HG03139 (cell line): ENCODE data around the gene PSMG1.
"Not testable (repeated sequence)": the region's sequence is repeated elsewhere in the genome, so short reads cannot be mapped to it uniquely, and the experiment has no call there.

Source experiments
- ATAC-seq: cut with Tn5 transposase; IDR thresholded peaks from one replicate; pipeline ENCODE4 v1.9.1; 2021; ENCODE audit not compliant: unreplicated experiment

PSMG1 gene

DNA sequence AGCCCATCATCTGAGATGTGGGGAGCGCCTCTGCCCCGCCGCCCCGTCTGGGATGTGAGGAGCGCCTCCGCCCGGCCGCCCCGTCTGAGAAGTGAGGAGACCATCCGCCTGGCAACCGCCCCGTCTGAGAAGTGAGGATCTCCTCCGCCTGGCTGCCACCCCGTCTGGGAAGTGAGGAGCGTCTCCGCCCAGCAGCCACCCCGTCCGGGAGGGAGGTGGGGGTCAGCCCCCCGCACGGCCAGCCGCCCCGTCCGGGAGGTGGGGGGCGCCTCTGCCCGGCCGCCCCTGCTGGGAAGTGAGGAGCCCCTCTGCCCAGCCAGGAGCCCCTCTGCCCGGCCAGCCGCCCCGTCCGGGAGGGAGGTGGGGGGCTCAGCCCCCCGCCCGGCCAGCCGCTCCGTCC, 26.0 kb downstream of the PSMG1 start:
- not testable (repeated sequence) for ATAC-seq

- no peak for ATAC-seq
Observed at GRCh38 chr21:39156024-39156423, 27.2 kb downstream of the PSMG1 start.

GRCh38 chr21:39155578-39155977, 27.7 kb downstream of the PSMG1 start:
- ATAC-seq, result no peak

GRCh38 chr21:39153842-39154241, 29.4 kb downstream of the PSMG1 start:
- no peak for ATAC-seq

DNA sequence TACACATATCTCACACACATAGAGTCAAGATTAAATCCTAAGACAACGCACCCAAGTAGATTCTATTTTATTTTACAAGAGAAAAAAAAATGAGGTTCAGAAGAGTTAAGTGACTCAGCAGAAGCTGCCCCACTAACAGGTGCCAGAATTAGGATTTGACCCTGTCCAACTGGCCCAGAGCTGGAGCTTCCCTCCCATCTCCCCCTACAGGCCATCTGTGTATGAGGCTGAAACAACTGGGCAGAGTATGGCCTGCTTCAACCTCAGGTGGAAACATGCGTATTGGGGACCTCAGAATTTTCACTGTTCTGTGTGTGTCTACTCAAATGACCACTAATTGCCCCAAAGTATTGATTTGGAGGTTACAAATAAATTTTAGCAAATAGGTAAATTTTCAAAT, 29.9 kb downstream of the PSMG1 start:
- ATAC-seq, result no peak

DNA sequence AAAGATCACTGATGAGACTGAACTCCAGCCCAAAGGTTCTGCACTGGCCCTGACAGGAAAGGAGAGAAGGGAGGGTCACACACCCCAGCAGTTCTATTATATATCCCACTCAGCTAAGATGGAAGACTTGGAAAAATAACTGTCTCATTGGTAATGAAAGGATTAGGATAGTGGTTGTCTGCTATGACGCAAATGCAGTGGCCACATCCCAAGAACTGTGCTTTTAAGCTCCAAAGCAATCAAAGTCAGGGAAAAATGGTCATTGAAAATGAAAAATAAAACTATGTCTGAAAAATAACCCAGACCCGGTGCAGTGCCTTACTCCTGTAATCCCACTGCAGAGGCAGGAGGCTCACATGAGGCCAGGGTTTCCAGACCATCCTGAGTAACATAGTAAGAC, 31.0 kb downstream of the PSMG1 start:
- no peak for ATAC-seq

DNA sequence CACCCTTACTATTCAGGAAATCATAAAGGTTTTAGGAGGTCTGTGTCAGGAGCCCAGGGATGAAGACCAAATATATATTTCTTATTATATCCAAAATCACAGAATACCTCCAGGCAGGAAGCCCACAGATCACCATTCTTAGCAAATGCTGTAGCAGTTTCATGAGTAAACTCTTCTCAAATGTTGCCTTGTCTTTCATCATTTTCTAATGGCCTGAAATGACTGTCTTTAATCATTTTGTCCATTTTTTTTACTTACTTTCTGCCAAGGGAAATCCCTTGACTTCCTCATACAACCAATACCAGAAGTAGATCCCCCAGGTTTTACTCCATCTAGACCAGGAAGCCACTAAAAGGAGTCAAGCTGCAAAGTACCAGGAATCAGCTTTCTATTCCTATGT, 32.4 kb downstream of the PSMG1 start:
- ATAC-seq, result no peak

DNA sequence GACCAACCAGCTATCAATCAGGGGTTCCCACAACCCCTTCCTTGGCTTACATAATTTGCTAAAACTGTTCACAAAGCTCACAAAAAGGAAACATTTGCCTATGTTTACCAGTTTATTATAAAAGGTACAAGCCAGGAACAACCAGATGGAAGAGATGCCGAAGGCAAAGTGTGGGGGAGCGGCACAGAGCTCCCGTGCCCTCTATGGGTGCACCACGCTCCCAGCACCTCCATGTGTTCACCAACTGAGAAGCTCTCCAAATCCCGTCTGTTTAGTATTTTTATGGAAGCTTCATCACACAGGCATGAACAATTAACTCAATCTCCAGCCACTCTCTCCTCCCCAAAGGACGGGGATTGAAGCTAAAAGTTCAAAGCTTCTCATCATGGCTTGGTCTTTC, 32.9 kb downstream of the PSMG1 start:
- no peak for ATAC-seq

- no peak for ATAC-seq
Observed at GRCh38 chr21:39149882-39150281, 33.4 kb downstream of the PSMG1 start.

DNA sequence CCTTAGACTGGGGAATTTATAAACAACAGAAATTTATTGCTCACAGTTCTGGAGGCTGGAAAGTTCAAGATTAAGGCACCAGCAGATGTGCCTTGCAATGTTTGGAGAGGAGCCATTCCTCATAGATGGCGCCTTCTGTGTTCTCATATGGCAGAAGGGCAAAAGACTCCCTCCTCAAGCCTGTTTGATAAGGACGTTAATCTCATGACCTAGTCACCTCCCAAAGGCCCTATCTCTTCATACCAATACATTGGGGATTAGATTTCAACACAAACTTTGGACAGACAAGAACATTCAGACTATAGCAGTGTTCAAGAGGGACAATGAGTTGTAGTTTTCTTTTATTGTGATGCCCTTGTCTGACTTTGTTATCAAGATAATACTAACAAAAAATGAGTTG, 34.3 kb downstream of the PSMG1 start:
- no peak for ATAC-seq

DNA sequence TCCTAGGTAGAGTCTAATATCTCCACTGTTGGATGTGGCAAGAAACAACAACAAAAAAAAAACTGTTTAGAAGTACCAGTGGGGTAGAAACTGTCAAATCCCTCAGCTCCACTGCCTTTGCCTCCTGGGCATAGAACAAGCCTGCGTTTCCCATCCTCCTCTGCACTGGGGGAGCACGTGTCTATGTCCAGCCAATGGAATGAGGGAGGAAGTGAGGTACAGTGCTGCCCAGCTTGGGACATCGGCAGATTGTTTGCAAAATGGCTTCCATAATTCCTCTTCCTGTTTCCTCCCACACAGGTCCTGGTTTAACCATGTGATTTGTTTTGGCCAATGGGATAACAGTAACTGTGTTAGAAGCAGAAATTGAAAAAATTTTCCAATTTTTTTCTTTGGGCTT, 39.1 kb downstream of the PSMG1 start:
- ATAC-seq, result no peak

- ATAC-seq, result no peak
Observed at GRCh38 chr21:39142972-39143371, 40.3 kb downstream of the PSMG1 start.

DNA sequence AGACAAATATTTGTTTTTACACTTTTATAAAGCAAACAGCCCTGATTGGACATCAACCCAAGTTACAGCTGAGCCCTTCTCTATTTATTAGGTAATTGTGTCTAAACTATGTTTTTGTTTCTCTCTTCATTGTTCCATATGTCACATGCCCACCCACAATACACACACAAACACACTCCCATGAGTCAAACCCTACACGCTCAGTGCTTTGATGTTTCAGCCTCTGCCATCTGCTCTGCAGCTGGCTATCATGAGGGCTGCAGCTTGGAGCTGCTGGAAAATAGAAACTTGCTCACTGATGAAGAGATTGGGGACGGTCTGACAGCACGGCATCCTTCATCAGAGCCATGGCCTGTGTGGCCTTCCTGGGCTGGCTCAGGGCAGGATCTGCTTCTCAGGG, 41.7 kb downstream of the PSMG1 start:
- no peak for ATAC-seq

- no peak for ATAC-seq
Observed at GRCh38 chr21:39137248-39138178, 45.7 kb downstream of the PSMG1 start.

GRCh38 chr21:39136711-39137110, 46.5 kb downstream of the PSMG1 start:
- no peak for ATAC-seq

DNA sequence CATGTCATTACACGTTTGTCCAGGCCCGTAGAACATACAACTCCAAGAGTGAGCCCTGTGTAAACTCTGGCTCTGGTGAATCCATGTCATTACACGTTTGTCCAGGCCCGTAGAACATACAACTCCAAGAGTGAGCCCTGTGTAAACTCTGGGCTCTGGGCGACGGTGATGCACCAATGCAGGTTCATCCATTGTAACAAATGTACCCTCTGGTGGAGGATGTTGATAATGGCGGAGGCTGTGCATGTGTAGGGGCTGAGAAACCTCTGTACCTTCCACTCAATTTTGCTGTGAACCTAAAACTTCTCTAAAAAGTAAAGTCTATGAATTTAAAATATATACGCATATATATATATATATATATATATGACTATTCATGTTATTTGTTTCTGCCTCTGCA, 47.1 kb downstream of the PSMG1 start:
- not testable (repeated sequence) for ATAC-seq

DNA sequence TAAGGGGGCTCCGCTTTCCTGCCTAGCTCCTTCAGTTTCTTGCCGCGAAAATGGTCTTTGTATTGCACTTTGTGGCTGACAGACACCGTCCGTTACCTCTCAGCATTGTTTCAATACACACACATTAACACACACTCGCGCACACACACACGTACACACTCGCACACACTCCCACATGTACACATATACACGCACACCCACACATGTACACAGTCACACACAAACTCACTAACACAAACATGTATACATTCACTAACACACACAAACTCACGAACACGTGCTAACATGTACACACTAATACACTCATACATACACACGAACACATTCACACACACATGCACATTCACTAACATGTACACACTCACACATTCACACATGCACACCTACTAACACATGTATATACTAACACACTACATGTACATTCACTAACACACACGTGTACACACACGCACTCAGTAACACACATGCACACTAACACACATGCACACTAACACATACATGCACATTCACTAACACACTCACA, 48.9 kb downstream of the PSMG1 start:
- no peak for ATAC-seq

GRCh38 chr21:39132248-39132647, 51.0 kb downstream of the PSMG1 start:
- no peak for ATAC-seq

- no peak for ATAC-seq
Observed at GRCh38 chr21:39131791-39132190, 51.5 kb downstream of the PSMG1 start.

DNA sequence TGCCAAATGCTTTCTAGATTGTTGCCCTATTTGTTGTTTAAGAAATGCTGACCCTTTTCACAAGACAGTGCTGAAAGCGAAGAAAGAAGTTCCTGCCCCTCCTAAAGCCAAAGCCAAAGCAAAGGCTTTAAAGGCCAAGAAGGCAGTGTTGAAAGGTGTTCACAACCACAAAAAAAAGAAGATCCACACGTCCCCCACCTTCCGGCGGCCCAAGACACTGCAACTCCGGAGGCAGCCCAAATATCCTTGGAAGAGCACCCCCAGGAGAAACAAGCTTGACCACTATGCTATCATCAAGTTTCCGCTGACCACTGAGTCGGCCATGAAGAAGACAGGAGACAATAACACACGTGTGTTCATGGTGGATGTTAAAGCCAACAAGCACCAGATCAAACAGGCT, 55.7 kb downstream of the PSMG1 start:
- no peak for ATAC-seq

GRCh38 chr21:39126486-39126806, 56.8 kb downstream of the PSMG1 start:
- no peak for ATAC-seq

GRCh38 chr21:39125752-39126485, 57.3 kb downstream of the PSMG1 start:
- no peak for ATAC-seq
